Measurements from ENCODE around the gene NPTXR. TPM values are rescaled to one million over a fixed set of nuclear protein-coding genes. Genes with fewer than 3 reads are reported as not detected.
A peak's percentile ranks its signal among the peaks of the same experiment; 100 is the strongest.
"Not testable (repeated sequence)": the region's sequence is repeated elsewhere in the genome, so short reads cannot be mapped to it uniquely, and the experiment has no call there.

NPTXR gene
- polyA plus RNA-seq, 1 donor from 2014 or later: 0.04 TPM

DNA sequence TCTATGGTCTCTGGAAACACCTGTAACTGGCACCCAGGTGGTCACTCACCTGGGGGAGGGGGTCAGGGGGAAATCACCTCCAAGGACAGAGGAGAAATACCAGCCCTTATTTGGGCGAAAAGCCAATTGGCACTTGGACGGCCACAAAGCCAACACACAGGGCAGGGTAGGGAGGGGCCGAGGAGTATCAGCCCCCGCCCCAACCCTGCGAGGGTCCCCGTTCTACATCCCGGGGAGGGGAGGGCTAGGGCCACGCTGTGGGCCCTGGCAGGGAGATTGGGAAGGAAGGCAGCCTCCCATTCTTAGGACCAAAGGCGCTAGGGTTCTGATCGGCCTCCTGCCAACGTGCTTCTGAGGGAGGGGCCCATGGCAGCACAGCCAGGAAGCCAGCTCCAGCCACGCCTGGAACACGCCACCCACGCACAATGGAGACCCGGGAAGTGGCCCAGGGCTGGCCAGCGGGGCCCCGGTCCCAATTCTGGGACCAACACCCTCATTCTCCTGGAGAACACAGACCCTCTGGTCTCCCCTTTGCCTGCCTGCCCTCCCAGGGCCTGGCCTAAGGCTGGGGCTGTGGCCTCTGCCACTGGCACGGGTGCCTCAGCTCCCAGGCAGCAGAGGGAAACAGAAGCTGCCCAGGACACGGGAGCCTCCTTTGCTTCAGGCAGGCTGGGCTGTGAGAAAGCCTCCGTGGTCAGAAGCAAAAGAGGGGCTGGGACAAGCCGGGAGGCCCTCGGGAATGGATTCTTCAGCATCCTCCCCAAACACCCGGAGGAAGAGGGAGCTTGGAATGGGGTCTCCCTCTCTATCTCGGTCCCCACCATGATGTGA, 20.7 kb upstream of the NPTXR start:
- Mint-ChIP-seq H3K9me3 (no peaks in the 10 kb centered on the region), H3K36me3 (peaks cover 2% of the 10 kb centered on the region), H3K27me3 (no peaks in the 10 kb centered on the region), H3K4me3 (no peak overlapping the region), H3K4me1 (peaks cover 7 to 16% (median 9%) of the 10 kb centered on the region in 3 donors), H3K27ac (no peak overlapping the region)

DNA sequence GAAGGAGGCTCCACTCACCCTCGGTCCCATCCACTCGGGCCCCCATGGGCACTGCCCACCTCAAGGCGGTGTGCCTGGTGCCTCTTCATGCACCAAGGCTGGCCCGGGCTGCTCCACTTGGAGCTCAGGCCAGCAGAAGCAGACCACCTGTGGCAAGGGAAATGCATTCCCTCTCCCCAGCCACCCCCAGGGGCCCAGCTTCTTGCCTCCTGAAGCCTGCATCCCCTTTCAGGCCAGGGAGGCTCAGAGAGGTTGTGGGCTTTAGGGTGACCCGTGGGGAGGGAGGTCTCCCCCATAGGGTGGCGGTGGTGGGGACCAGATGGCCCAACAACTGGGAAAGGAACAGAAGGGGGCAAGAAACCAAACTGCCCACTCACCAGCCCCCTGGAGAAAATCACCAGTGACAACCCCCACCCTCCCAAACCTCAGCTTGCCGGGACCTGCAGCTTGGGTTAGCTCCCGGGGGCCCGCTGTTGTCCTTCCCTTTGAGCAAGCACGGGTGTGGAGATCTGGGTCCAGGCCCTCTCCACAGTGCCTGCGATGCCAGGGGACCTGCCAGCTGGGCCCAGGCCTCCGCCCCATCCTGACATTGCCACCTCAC, 19.8 kb upstream of the NPTXR start:
- no peaks in the 10 kb centered on the region for H3K27me3 Mint-ChIP-seq
- peaks cover 2% of the 10 kb centered on the region for H3K36me3 Mint-ChIP-seq
- H3K9me3 Mint-ChIP-seq: no peaks in the 10 kb centered on the region
- peaks cover 2 to 10% (median 8%) of the 10 kb centered on the region in 3 donors for H3K4me1 Mint-ChIP-seq
- H3K4me3 Mint-ChIP-seq: no peak overlapping the region
- H3K27ac Mint-ChIP-seq: no peak overlapping the region

DNA sequence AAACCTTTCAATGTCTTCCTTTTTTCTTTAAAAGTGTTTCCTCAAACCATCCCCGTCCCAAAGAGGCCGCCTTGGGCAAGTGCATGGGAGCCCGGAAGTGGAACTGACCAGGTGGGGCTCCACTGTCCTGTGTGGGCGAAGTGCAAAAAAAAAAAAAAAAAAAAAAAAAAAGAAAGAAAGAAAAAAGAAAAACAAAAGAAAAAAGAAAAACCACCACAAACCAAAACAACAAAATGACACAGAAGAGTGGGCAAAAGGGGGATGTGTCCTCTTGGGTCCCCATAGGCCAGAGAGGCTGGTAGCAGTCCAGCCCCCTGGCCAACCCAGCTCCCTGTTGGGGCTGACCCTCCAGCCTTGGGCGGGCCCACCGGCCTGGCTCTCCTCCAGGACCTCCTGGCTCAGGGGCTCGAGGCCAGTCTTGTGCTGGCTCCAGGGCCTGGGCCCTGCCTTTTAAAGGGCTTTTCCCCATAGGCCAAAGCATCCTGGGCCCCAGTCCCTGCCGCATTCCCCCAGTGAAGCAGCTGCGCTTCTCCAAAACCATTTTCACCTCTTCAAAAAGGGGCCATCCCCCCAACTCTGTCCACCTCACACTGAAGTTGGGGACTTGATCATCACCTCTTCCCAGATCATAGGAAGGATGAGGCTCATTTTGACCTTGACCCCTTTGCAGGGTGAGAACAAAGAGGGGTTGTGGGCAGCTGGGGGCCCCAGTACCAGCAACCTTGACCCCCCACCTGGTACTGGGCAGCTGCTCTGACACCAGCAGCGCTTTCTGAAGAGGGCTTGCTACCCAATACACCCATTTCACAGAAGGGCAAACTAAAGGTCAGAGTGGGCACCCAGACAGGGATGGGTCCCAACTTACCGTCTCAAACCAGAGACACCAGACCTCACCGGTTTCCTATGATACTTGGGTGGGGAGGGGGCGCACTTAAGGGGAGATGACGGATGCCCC, 18.8 kb upstream of the NPTXR start:
- Mint-ChIP-seq H3K9me3 (no peaks in the 10 kb centered on the region), H3K4me3 (no peak overlapping the region), H3K4me1 (peaks cover 0 to 4% (median 3%) of the 10 kb centered on the region in 3 donors), H3K27me3 (no peaks in the 10 kb centered on the region), H3K36me3 (peaks cover 2% of the 10 kb centered on the region), H3K27ac (no peak overlapping the region)

DNA sequence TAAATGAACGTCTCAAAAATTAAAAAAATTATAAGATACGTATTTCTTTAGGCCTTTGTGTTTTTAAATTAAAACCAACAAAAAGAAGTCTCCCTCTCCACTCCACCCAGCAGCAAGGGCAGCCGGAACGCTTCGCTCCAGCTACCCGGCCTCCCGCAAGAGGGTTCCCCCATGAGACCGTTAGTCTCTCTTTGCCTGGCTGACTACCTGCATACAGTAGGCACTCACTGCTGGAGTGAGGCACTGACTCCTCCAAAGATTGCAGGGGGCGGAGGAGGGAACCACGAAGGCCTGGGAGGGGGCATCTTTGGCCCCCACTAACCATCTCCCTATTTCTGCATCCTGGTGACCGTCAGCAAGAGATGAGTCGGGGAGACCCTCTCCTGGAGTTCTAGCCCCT, 18.1 kb upstream of the NPTXR start:
- Mint-ChIP-seq H3K9me3 (no peaks in the 10 kb centered on the region), H3K4me1 (peaks cover 0 to 4% (median 3%) of the 10 kb centered on the region in 3 donors), H3K4me3 (no peak overlapping the region), H3K36me3 (peaks cover 2% of the 10 kb centered on the region), H3K27ac (no peak overlapping the region), H3K27me3 (peaks cover 3% of the 10 kb centered on the region)

DNA sequence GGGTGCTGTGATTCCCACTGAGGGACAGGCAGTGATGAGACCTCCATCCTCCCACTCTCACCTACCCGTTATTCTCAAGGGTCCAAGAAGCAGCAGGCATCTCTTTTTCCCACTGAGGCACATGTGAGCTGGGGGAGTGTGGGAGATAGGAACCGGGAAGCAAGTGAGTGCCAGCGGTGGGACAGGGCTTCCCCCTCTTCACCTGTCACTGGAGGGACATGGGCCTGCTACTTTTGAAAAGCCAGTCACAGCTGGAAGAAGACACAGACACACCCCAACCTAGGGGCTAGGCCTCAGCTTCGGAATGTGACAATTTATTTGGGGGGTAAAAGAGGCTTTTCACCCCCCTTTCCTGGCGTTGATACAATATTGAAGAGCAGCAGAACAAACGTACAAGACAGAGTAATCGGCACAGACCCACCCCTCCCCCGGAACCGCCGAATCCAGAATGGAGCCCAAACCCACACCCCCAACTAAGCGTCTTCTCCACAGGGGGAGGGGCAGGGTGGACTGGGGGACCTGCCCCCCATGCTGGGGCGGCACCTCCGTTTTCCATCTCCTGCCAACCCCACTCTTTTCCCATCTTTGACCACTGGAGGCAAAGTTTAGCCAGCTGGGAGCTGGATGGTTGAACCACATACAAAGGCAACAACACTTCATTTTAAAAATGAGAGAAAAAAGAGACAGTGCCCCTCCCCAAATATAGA, 17.5 kb upstream of the NPTXR start:
- Mint-ChIP-seq H3K27ac (no peak overlapping the region), H3K4me3 (no peak overlapping the region)

DNA sequence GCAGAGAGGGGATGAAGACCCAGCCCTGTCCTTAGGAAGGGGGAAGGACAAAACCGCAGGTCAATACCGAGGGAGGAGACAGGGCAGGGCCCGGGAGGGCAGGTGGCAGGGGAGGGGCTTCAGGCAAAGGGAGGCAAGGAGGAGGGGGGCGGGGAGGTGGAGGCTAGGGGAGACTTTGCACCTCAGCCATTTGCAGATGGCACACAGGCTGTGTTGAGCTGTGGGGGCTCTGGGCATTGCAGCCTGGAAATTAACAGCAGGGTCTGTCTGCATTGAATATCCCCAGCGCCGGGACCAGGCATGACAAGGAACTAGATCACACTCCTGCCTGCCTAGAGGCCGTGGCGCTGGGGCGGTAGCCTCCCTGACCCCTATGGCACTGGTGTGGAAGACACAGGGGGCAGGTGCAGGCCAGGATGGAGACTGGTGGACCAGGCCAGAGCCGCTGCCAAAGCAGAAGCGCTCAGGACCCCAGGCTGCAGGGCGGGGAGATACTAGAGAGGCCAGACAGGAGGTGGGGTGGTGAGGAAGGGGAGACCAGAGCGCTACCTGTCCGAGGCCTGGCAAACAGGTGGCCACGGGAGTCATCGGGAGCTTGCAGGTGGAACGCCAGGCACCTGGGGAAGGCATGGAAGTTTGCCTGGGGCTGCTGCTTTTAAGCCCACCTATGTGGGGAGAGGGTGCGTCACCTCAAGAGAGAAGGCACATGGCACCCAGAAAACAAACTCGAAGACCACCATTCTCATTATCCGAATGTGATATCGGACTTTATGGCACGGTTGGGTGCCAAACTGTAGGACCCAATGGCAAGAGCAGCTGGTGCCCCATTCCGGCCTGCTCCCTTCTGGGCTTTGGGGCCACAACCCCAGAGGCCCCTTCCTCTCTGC, 16.7 kb upstream of the NPTXR start:
- Mint-ChIP-seq H3K4me1 (peaks cover 0 to 4% (median 3%) of the 10 kb centered on the region in 3 donors), H3K36me3 (peaks cover 2% of the 10 kb centered on the region), H3K9me3 (no peaks in the 10 kb centered on the region), H3K27ac (no peak overlapping the region), H3K4me3 (no peak overlapping the region), H3K27me3 (peaks cover 4% of the 10 kb centered on the region)

More for the DNA sequence above, 17.5 kb upstream of the NPTXR start:
- Mint-ChIP-seq H3K4me1 (peaks cover 0 to 4% (median 3%) of the 10 kb centered on the region in 3 donors), H3K27me3 (peaks cover 3% of the 10 kb centered on the region), H3K9me3 (no peaks in the 10 kb centered on the region), H3K36me3 (peaks cover 2% of the 10 kb centered on the region)

DNA sequence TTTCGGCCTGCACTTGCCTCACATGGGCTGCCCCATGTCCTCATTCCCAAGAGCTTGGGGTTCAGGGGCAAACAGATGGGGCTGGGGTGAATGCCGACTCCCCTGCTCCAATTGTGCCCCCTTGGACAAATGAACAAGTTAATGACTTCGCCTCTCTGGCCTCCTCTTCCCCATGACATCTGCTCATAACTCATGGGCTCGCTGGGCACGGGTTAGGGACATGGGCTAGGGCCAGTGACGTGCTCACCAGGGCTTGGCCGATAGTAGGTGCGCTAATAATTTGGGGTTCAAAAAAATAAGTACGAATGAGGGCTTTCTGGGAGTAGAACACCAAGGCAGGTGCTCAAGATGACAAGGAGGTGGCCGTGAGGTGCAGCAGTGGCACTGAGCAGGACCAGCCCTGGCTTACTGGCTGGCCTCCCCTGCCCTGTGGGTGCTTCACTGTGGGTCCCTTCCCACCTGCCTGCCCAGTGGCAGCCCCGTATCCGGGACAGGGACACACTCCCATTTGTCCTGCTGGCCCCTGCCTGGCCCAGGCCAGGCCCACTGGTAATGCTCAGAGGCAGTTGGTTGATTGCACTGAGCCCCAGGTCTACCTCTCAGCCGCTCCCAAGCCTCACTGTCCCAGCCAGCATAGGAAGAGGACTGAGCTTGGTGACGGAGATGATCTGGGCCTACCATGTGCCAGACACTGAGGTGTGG, 15.9 kb upstream of the NPTXR start:
- no peaks in the 10 kb centered on the region for H3K9me3 Mint-ChIP-seq
- H3K27ac Mint-ChIP-seq: peak overlapping the region in 1 of 3 donors; percentile 71
- H3K4me1 Mint-ChIP-seq: peaks cover 0 to 4% (median 3%) of the 10 kb centered on the region in 3 donors
- H3K36me3 Mint-ChIP-seq: peaks cover 2% of the 10 kb centered on the region
- no peak overlapping the region for H3K4me3 Mint-ChIP-seq
- peaks cover 7% of the 10 kb centered on the region for H3K27me3 Mint-ChIP-seq

DNA sequence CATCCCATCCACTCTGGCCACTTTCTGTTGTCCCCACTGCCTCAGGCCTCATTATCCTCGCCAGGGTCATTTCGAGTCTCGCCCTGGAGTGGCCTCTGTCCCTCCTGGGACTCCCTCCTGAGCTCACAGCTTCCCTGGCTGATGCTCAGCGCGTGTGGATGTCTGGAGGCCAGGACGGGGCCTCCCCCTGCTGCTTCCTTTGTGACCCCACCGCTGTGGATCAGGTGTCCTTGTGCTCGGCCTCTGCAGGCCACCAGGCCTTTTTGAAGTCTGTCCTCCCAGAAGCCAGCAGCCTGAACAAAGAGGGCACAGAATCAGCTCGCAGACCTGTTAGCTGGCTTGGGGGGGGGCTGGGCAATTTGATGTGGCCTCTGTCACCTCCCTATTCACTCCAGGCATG, 14.7 kb upstream of the NPTXR start:
- peaks cover 12% of the 10 kb centered on the region for H3K27me3 Mint-ChIP-seq
- no peak overlapping the region for H3K4me3 Mint-ChIP-seq
- peaks cover 2% of the 10 kb centered on the region for H3K36me3 Mint-ChIP-seq
- H3K27ac Mint-ChIP-seq: no peak overlapping the region
- H3K4me1 Mint-ChIP-seq: peaks cover 0 to 3% (median 2%) of the 10 kb centered on the region in 3 donors
- H3K9me3 Mint-ChIP-seq: no peaks in the 10 kb centered on the region

DNA sequence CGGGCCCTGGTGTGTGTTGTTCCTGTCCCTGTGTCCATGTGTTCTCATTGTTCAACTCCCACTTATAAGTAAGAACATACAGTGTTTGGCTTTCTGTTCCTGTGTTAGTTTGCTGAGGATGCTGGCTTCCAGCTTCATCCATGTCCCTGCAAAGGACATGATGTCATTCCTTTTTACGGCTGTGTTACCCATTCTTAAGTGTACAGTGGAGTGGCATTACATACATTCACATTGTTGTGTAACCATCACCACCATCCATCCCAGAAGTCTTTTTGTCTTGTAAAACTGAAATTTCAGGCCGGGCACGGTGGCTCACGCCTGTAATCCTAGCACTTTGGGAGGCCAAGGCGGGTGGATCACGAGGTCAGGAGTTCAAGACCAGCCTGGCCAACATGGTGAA, 10.6 kb upstream of the NPTXR start:
- H3K27me3 Mint-ChIP-seq: peaks cover 16% of the 10 kb centered on the region
- H3K4me3 Mint-ChIP-seq, H3K27ac Mint-ChIP-seq, H3K9me3 Mint-ChIP-seq, H3K4me1 Mint-ChIP-seq, H3K36me3 Mint-ChIP-seq: not testable (repeated sequence)

DNA sequence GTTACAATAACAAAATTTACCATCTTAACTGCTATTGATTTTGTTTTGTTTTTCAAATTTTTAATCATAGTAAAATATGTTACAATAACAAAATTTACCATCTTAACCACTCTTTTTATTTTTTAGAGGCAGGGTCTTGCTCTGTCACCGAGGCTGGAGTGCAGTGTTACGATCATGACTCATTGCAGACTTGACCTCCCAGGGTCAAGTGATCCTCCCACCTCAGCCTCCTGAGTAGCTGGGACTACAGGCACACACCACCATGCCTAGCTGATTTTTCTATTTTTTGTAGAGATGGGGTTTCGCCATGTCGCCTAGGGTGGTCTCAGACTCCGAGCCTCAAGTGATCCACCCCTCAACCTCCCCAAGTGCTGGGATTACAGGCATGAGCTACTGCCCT, 10.1 kb upstream of the NPTXR start:
- H3K36me3 Mint-ChIP-seq, H3K4me1 Mint-ChIP-seq, H3K9me3 Mint-ChIP-seq, H3K4me3 Mint-ChIP-seq, H3K27ac Mint-ChIP-seq: not testable (repeated sequence)
- peaks cover 16% of the 10 kb centered on the region for H3K27me3 Mint-ChIP-seq

DNA sequence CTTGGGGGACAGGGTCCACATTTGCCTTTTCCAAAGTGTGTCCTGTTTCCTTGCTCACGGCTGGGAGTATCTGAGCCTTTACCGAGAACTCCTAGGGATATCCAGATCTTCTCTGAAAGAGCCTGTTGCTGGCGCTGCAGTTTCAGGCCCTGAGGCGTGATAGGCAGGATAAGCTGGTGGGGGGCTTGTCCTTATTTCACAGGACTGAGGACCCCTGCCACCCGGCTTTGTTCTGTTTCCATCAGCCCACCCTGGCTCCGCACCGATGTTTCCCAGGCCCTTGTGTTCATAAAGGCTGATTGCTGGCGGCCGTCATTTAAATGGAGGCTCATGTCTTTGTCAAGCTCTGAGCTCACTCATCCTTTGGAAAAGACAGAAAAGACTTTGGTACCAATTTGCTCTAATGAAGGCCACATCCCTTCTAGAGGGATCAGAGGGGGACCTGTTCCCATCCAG, 9.4 kb upstream of the NPTXR start:
- no peak overlapping the region for H3K27ac Mint-ChIP-seq
- no peaks in the 10 kb centered on the region for H3K36me3 Mint-ChIP-seq
- no peak overlapping the region for H3K4me3 Mint-ChIP-seq
- no peaks in the 10 kb centered on the region for H3K9me3 Mint-ChIP-seq
- peaks cover 16% of the 10 kb centered on the region for H3K27me3 Mint-ChIP-seq
- H3K4me1 Mint-ChIP-seq: no peaks in the 10 kb centered on the region

DNA sequence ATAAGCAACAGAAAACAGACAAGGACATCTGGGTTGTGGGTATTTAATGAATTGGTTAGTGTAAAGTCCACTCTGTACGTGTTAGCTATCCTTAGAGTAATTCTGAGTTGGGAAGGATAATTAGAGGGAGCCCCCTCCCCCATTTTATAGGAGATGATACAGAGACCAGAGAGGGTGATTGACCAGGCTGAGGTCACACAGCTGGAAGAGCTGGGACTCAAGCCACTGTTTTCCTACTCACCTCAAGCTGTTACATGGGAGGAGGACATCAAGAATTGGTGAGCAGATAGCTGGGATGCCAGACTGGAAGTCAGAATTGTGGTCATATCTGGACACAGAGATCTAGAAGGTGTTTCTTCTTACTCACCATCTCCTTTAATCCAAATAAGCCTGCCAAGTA, 8.7 kb upstream of the NPTXR start:
- H3K4me1 Mint-ChIP-seq: no peaks in the 10 kb centered on the region
- no peaks in the 10 kb centered on the region for H3K9me3 Mint-ChIP-seq
- no peaks in the 10 kb centered on the region for H3K36me3 Mint-ChIP-seq
- H3K27me3 Mint-ChIP-seq: peaks cover 15% of the 10 kb centered on the region
- no peak overlapping the region for H3K4me3 Mint-ChIP-seq
- no peak overlapping the region for H3K27ac Mint-ChIP-seq

Data from IgD-negative memory B cell (primary cell).